Transverse colon (tissue), 4 donors: ENCODE results near the gene MYH9. TPM values are rescaled to one million over a fixed set of nuclear protein-coding genes. Genes with fewer than 3 reads are reported as not detected.
A peak's percentile ranks its signal among the peaks of the same experiment; 100 is the strongest.

Experiments used
- DNase-seq: peaks from one replicate; pipeline ENCODE4 v3.0.0-alpha.2; 2019
- H3K27ac ChIP-seq, 4 donors: fragments of 200-600 bp; sonication (generic); 2 replicates each; pipeline ENCODE4 v1.5.1; 2016 to 2018; ENCODE audit warnings: inconsistent platforms in 4 of 4
- H3K27me3 ChIP-seq: fragments of 200-600 bp; sonication (generic); 2 replicates; pipeline ENCODE4 v1.5.1; 2017; ENCODE audit warnings: inconsistent platforms
- H3K36me3 ChIP-seq, 4 donors: fragments of 200-600 bp; sonication (generic); 2 replicates each; pipeline ENCODE4 v1.5.1; 2017 to 2019; ENCODE audit warnings: inconsistent platforms in 4 of 4
- H3K4me1 ChIP-seq, 4 donors: fragments of 200-600 bp; sonication (generic); 2 replicates each; pipeline ENCODE4 v1.5.1; 2017 to 2020; ENCODE audit warnings: inconsistent platforms in 4 of 4
- H3K4me3 ChIP-seq, 4 donors: fragments of 200-600 bp; sonication (generic); 1 replicate in 1 of 4; 2 replicates in 3 of 4; pipeline versions ENCODE4 v1.5.1 to v1.6.1; 2017 to 2019; ENCODE audit warnings: inconsistent platforms in 4 of 4
- H3K9me3 ChIP-seq, 2 donors: fragments of 200-600 bp; sonication (generic); 2 replicates each; pipeline ENCODE4 v1.5.1; 2017 to 2019; ENCODE audit warnings: inconsistent platforms in 2 of 2
- EP300 ChIP-seq: sonication (generic); formaldehyde crosslinking; IDR thresholded peaks from one replicate; pipeline ENCODE4 v1.6.1; 2017; ENCODE audit warnings: antibody characterized with exemption, low read depth
- POLR2A ChIP-seq: fragments of 450-650 bp; IDR thresholded peaks from one replicate; pipeline ENCODE4 v1.6.1; 2016; ENCODE audit warnings: antibody characterized with exemption, mild to moderate bottlenecking, moderate library complexity
- POLR2AphosphoS5 ChIP-seq, 3 donors: sonication (generic); formaldehyde crosslinking; IDR thresholded peaks; one replicate each; pipeline ENCODE4 v1.6.1; 2016; ENCODE audit warnings: antibody characterized with exemption in 3 of 3
- WGBS, 2 donors: methylation state at CpG; one replicate each; pipeline ENCODE4 v1.1.5; 2018; ENCODE audit warnings: low coverage in 1 of 2; 5-methylcytosine and 5-hydroxymethylcytosine counted together
- in situ Hi-C, 4 donors: fragments of 200-750 bp; cut with MboI; loops; one replicate each; pipeline versions ENCODE4 v1.15.0 to v1.15.1; 2017; ENCODE audit warnings: low sequenced_read_pairs in 3 of 4, low pct_ligation_motif_present in 1 of 4, low pct_unique_long_range_greater_than_20kb in 1 of 4
- intact Hi-C: fragments of 100-400 bp; cut with DNase I; formaldehyde crosslinking; loops from one replicate; pipeline ENCODE4 v1.15.1; 2023; ENCODE audit warnings: low total_unique reads
- total RNA-seq, 4 donors: library from RNA; depleted of rRNA; stranded (reverse); fragments of >200 nt; gene quantifications; one replicate each; pipeline ENCODE4 v1.1.0, GENCODE V29; 2016
- TF ChIP-seq, protein P1 (sequence below), 5 experiments: fragments of 200-600 bp in 3 of 5; fragments of 450-650 bp in 2 of 5; sonication (generic) in 3 of 5; IDR thresholded peaks; 1 replicate in 2 of 5; 2 replicates in 3 of 5; pipeline ENCODE4 v1.5.1; 2016 to 2017; ENCODE audit warnings: antibody characterized with exemption in 5 of 5, inconsistent platforms in 3 of 5, mild to moderate bottlenecking in 2 of 5, moderate library complexity in 1 of 5

The MYH9 gene
- total RNA-seq, 4 donors from 2014 or later = 385 to 511 (median 460) TPM

GRCh38 chr22:36316419-36316818 lies 71.3 kb downstream of the MYH9 start:
- peaks cover 0 to 95% (median 48%) of the 10 kb centered on the region in 4 donors for H3K36me3 ChIP-seq
- in situ Hi-C loops = no loop called here
- H3K4me3 ChIP-seq = no peak overlapping the region
- WGBS, 2 donors = 86 to 95% methylated on average over 5 to 14 of the region's 14 CpGs
- intact Hi-C loops = no loop called here
- H3K27me3 ChIP-seq = no peaks in the 10 kb centered on the region
- H3K9me3 ChIP-seq = no peaks in the 10 kb centered on the region
- no peaks in the 10 kb centered on the region for H3K4me1 ChIP-seq
- peak overlapping the region in 3 of 4 donors; percentile 24 to 99 (median 94) for H3K27ac ChIP-seq
- no peak for DNase-seq
- TF ChIP-seq POLR2A (no peak), POLR2AphosphoS5 (IDR thresholded peaks at IDR 0.05) (peak in 2 of 3 donors; percentile 7 to 22), EP300 (no peak)
- TF ChIP-seq, protein P1, sequence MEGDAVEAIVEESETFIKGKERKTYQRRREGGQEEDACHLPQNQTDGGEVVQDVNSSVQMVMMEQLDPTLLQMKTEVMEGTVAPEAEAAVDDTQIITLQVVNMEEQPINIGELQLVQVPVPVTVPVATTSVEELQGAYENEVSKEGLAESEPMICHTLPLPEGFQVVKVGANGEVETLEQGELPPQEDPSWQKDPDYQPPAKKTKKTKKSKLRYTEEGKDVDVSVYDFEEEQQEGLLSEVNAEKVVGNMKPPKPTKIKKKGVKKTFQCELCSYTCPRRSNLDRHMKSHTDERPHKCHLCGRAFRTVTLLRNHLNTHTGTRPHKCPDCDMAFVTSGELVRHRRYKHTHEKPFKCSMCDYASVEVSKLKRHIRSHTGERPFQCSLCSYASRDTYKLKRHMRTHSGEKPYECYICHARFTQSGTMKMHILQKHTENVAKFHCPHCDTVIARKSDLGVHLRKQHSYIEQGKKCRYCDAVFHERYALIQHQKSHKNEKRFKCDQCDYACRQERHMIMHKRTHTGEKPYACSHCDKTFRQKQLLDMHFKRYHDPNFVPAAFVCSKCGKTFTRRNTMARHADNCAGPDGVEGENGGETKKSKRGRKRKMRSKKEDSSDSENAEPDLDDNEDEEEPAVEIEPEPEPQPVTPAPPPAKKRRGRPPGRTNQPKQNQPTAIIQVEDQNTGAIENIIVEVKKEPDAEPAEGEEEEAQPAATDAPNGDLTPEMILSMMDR (IDR thresholded peaks at IDR 0.05) = no peak

GRCh38 chr22:36315325-36315724 lies 72.4 kb downstream of the MYH9 start:
- H3K27ac ChIP-seq = peak overlapping the region in 2 of 4 donors; percentile 20 to 51
- no peak overlapping the region for H3K4me3 ChIP-seq
- no peaks in the 10 kb centered on the region for H3K27me3 ChIP-seq
- in situ Hi-C loops = no loop called here
- no peaks in the 10 kb centered on the region for H3K9me3 ChIP-seq
- DNase-seq = no peak
- H3K4me1 ChIP-seq = no peaks in the 10 kb centered on the region
- 68 to 79% methylated on average over 7 of the region's 7 CpGs for WGBS, 2 donors
- no peak for TF ChIP-seq POLR2AphosphoS5 (IDR thresholded peaks at IDR 0.05)
- TF ChIP-seq, protein P1 (IDR thresholded peaks at IDR 0.05) = no peak
- no peak for TF ChIP-seq EP300
- TF ChIP-seq POLR2A = no peak
- intact Hi-C loops = no loop called here
- H3K36me3 ChIP-seq = peaks cover 0 to 95% (median 47%) of the 10 kb centered on the region in 4 donors

DNA sequence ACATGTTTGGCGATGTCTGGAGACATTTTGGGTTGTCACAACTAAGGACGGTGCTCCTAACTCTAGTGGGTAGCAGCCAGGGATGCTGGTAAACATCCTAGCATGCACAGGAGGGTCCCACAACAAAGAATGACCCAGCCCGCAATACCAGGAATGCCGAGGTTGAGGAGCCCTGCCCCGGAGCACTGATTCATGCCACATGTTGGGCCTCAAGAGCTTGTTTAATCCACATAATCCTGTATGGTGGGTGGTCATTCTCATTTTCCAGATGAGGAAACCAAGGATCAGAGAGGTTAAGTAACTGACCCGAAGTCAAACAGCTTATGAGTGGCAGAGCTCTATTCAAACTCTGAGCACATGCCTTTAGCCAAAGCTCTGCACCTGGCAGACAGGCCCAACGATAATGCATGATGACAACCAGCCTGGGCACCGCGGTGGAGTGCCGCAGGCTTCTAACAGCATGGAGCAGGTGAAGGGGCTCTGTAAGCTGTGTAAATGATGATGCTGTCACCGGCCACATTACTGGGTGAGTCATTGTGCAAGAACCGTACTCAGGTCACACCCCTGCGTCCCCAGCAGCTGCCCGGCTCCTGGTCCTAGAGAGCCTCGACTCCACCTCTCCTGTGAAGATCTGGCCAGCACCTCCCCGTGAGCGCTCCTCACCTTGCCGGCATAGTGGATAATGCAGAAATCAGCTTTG lies 76.2 kb downstream of the MYH9 start:
- WGBS, 2 donors = 60 to 74% methylated on average over 1 to 18 of the region's 18 CpGs
- Histone ChIP-seq H3K4me3 (no peak overlapping the region), H3K4me1 (no peaks in the 10 kb centered on the region), H3K9me3 (no peaks in the 10 kb centered on the region), H3K27me3 (no peaks in the 10 kb centered on the region), H3K27ac (peak overlapping the region in 2 of 4 donors; percentile 3 to 26), H3K36me3 (peaks cover 0 to 94% (median 46%) of the 10 kb centered on the region in 4 donors)
- in situ Hi-C loops (no loop called here), intact Hi-C loops (no loop called here)
- no peak for DNase-seq
- TF ChIP-seq EP300 = no peak
- no peak for TF ChIP-seq POLR2A
- TF ChIP-seq, protein P1 (IDR thresholded peaks at IDR 0.05) = no peak
- no peak for TF ChIP-seq POLR2AphosphoS5 (IDR thresholded peaks at IDR 0.05)

- in situ Hi-C loops = loop anchor here (5.0 to 10.0 kb wide), 3 partner anchors 156 to 168 kb away; no protein-coding TSS in a partner anchor
- Histone ChIP-seq H3K4me1 (peaks cover 0 to 15% (median 9%) of the 10 kb centered on the region in 4 donors), H3K36me3 (peaks cover 0 to 96% (median 45%) of the 10 kb centered on the region in 4 donors)
Measured at GRCh38 chr22:36308880-36309279, 78.9 kb downstream of the MYH9 start.

More at GRCh38 chr22:36308880-36309279, 78.9 kb downstream of the MYH9 start:
- H3K27ac ChIP-seq = peak overlapping the region in 3 of 4 donors; percentile 5 to 76 (median 70)
- no peaks in the 10 kb centered on the region for H3K9me3 ChIP-seq
- TF ChIP-seq POLR2AphosphoS5 (IDR thresholded peaks at IDR 0.05) = peak in 1 of 3 donors; percentile 39
- TF ChIP-seq, protein P1 (IDR thresholded peaks at IDR 0.05) = no peak
- 90% methylated on average over 17 of the region's 17 CpGs; no CpG with 5 or more reads in 1 of the 2 donors for WGBS, 2 donors
- H3K27me3 ChIP-seq = no peaks in the 10 kb centered on the region
- intact Hi-C loops = no loop called here
- no peak overlapping the region for H3K4me3 ChIP-seq
- DNase-seq = no peak
